ENCODE results near the gene LMO1. TPM values are rescaled to one million over a fixed set of nuclear protein-coding genes. Genes with fewer than 3 reads are reported as not detected.

The LMO1 gene
- total RNA-seq, 2 experiments from 2014 or later, result not detected

- H3K36me3 ChIP-seq (ENCODE audit: insufficient read depth, low read length), result no peaks in the 10 kb centered on the region
- H3K4me1 ChIP-seq (ENCODE audit: insufficient read depth, low read length), result peaks cover 18% of the 10 kb centered on the region
- POLR2A ChIA-PET, result no interaction called here
- no peak overlapping the region for H3K27ac ChIP-seq (ENCODE audit: low read depth in 1 of 2, low read length in 2 of 2)
- intact Hi-C loops (cut with DNase I, micrococcal nuclease), result loop anchor here in 1 of 2 experiments (5.0 kb wide), 1 partner anchor 254 kb away; no protein-coding TSS in a partner anchor
- peaks cover 77% of the 10 kb centered on the region for H3K27me3 Mint-ChIP-seq
- peaks cover 0 to 10% of the 10 kb centered on the region in 2 experiments for H3K9me3 ChIP-seq (ENCODE audit: control insufficient read depth in 1 of 2, insufficient read depth in 1 of 2, low read length in 2 of 2)
- peaks cover 43 to 57% of the 10 kb centered on the region in 2 experiments for H3K27me3 ChIP-seq (ENCODE audit: control insufficient read depth in 1 of 2, insufficient read depth in 2 of 2, low read length in 2 of 2)
- CTCF ChIA-PET, result no interaction called here
- H3K36me3 Mint-ChIP-seq (ENCODE audit: low read depth), result no peaks in the 10 kb centered on the region
- no peak overlapping the region for H3K4me3 Mint-ChIP-seq
- H3K4me1 Mint-ChIP-seq (ENCODE audit: low read depth), result peaks cover 11% of the 10 kb centered on the region
- TF ChIP-seq CTCF (IDR thresholded peaks at IDR 0.05), result no peak
- H3K4me3 ChIP-seq (ENCODE audit: low read length), result no peak overlapping the region
- ATAC-seq (ENCODE audit: poor library complexity) (no peak), DNase-seq (peak in 1 of 14 experiments; percentile 8)
- no peak overlapping the region for H3K27ac Mint-ChIP-seq
- no peaks in the 10 kb centered on the region for H3K9me3 Mint-ChIP-seq
Measured at GRCh38 chr11:8261291-8261690, 2.4 kb downstream of the LMO1 start.

- Histone ChIP-seq H3K4me3 (ENCODE audit: low read length) (no peak overlapping the region), H3K9me3 (ENCODE audit: control insufficient read depth in 1 of 2, insufficient read depth in 1 of 2, low read length in 2 of 2) (peaks cover 0 to 10% of the 10 kb centered on the region in 2 experiments), H3K36me3 (ENCODE audit: insufficient read depth, low read length) (no peaks in the 10 kb centered on the region), H3K4me1 (ENCODE audit: insufficient read depth, low read length) (peaks cover 18% of the 10 kb centered on the region), H3K27me3 (ENCODE audit: control insufficient read depth in 1 of 2, insufficient read depth in 2 of 2, low read length in 2 of 2) (peaks cover 36 to 48% of the 10 kb centered on the region in 2 experiments), H3K27ac (ENCODE audit: low read depth in 1 of 2, low read length in 2 of 2) (no peak overlapping the region)
- CTCF ChIA-PET, result no interaction called here
- POLR2A ChIA-PET, result no interaction called here
- DNase-seq (peak in 1 of 14 experiments; percentile 10), ATAC-seq (ENCODE audit: poor library complexity) (no peak)
- Mint-ChIP-seq H3K4me1 (ENCODE audit: low read depth) (peaks cover 11% of the 10 kb centered on the region), H3K9me3 (no peaks in the 10 kb centered on the region), H3K27me3 (peaks cover 70% of the 10 kb centered on the region), H3K36me3 (ENCODE audit: low read depth) (no peaks in the 10 kb centered on the region), H3K4me3 (no peak overlapping the region), H3K27ac (no peak overlapping the region)
- intact Hi-C loops (cut with DNase I, micrococcal nuclease), result loop anchor here in 1 of 2 experiments (5.0 kb wide), 1 partner anchor 253 kb away; no protein-coding TSS in a partner anchor
- TF ChIP-seq CTCF (IDR thresholded peaks at IDR 0.05), result no peak
Measured at GRCh38 chr11:8260202-8260966, 3.3 kb downstream of the LMO1 start.

GRCh38 chr11:8259306-8259959 is 4.2 kb downstream of the LMO1 start:
- no peaks in the 10 kb centered on the region for H3K36me3 ChIP-seq (ENCODE audit: insufficient read depth, low read length)
- no peak overlapping the region for H3K4me3 Mint-ChIP-seq
- POLR2A ChIA-PET, result no interaction called here

More at GRCh38 chr11:8259306-8259959, 4.2 kb downstream of the LMO1 start:
- Histone ChIP-seq H3K4me3 (ENCODE audit: low read length) (no peak overlapping the region), H3K27me3 (ENCODE audit: control insufficient read depth in 1 of 2, insufficient read depth in 2 of 2, low read length in 2 of 2) (peaks cover 29 to 41% of the 10 kb centered on the region in 2 experiments), H3K9me3 (ENCODE audit: control insufficient read depth in 1 of 2, insufficient read depth in 1 of 2, low read length in 2 of 2) (peaks cover 0 to 10% of the 10 kb centered on the region in 2 experiments), H3K27ac (ENCODE audit: low read depth in 1 of 2, low read length in 2 of 2) (no peak overlapping the region), H3K4me1 (ENCODE audit: insufficient read depth, low read length) (peaks cover 18% of the 10 kb centered on the region)
- Mint-ChIP-seq H3K27ac (no peak overlapping the region), H3K4me1 (ENCODE audit: low read depth) (peaks cover 11% of the 10 kb centered on the region), H3K36me3 (ENCODE audit: low read depth) (no peaks in the 10 kb centered on the region), H3K27me3 (peaks cover 60% of the 10 kb centered on the region), H3K9me3 (no peaks in the 10 kb centered on the region)
- no peak for TF ChIP-seq CTCF (IDR thresholded peaks at IDR 0.05)
- CTCF ChIA-PET, result no interaction called here
- intact Hi-C loops (cut with DNase I, micrococcal nuclease), result no loop called here
- no peak for ATAC-seq (ENCODE audit: poor library complexity)
- peak in 1 of 14 experiments; percentile 14 for DNase-seq
